A673 (cell line): Measurements from ENCODE around the gene NT5C1B.

Experiments
- CTCF ChIP-seq: fragments of 300-800, 200-600 bp; sonication (generic); conservative IDR thresholded peaks from 2 replicates; pipeline ENCODE4 v1.5.1; 2017; ENCODE audit warnings: low read depth, mild to moderate bottlenecking, antibody characterized with exemption, low read length, moderate library complexity, mixed read lengths
- EZH2 ChIP-seq: fragments of 200-600 bp; sonication (generic); IDR thresholded peaks from 2 replicates; pipeline ENCODE4 v1.6.1; 2017; ENCODE audit warnings: borderline replicate concordance, low read depth, mild to moderate bottlenecking, mixed read lengths, antibody characterized with exemption, low read length; ENCODE audit not compliant: poor library complexity, severe bottlenecking

- TF ChIP-seq CTCF: no peak
- no peak for TF ChIP-seq EZH2
These were observed 40.7 kb downstream of the NT5C1B start for GRCh38 chr2:18548621-18549020.
